Measurements from ENCODE around the gene PLCG2.

PLCG2 gene

GRCh38 chr16:81843683-81844082, 64.6 kb downstream of the PLCG2 start:
- no peak for DNase-seq (ENCODE audit: low read depth in 3 of 3)

- no peak for DNase-seq (ENCODE audit: low read depth in 3 of 3)
Measured at GRCh38 chr16:81846105-81846504, 67.0 kb downstream of the PLCG2 start.

- DNase-seq (ENCODE audit: low read depth in 3 of 3): no peak
Measured at GRCh38 chr16:81848306-81848853, 69.3 kb downstream of the PLCG2 start.

- DNase-seq (ENCODE audit: low read depth in 3 of 3): no peak
Measured at GRCh38 chr16:81850197-81850944, 71.3 kb downstream of the PLCG2 start.

- DNase-seq (ENCODE audit: low read depth in 3 of 3): no peak
Measured at GRCh38 chr16:81852347-81852746, 73.3 kb downstream of the PLCG2 start.

- no peak for DNase-seq (ENCODE audit: low read depth in 3 of 3)
Measured at GRCh38 chr16:81855552-81856153, 76.6 kb downstream of the PLCG2 start.

- DNase-seq (ENCODE audit: low read depth in 3 of 3): no peak
Measured at GRCh38 chr16:81860287-81861266, 81.5 kb downstream of the PLCG2 start.

GRCh38 chr16:81861503-81861902, 82.4 kb downstream of the PLCG2 start:
- no peak for DNase-seq (ENCODE audit: low read depth in 3 of 3)

GRCh38 chr16:81861915-81862314, 82.8 kb downstream of the PLCG2 start:
- no peak for DNase-seq (ENCODE audit: low read depth in 3 of 3)

- no peak for DNase-seq (ENCODE audit: low read depth in 3 of 3)
Measured at GRCh38 chr16:81863630-81864352, 84.7 kb downstream of the PLCG2 start.

- DNase-seq (ENCODE audit: low read depth in 3 of 3): no peak
Measured at GRCh38 chr16:81864646-81865382, 85.7 kb downstream of the PLCG2 start.

GRCh38 chr16:81866820-81867440, 87.8 kb downstream of the PLCG2 start:
- no peak for DNase-seq (ENCODE audit: low read depth in 3 of 3)

- no peak for DNase-seq (ENCODE audit: low read depth in 3 of 3)
Measured at GRCh38 chr16:81868057-81868748, 89.1 kb downstream of the PLCG2 start.

- DNase-seq (ENCODE audit: low read depth in 3 of 3): no peak
Measured at GRCh38 chr16:81869326-81869725, 90.2 kb downstream of the PLCG2 start.

GRCh38 chr16:81873206-81873605, 94.1 kb downstream of the PLCG2 start:
- no peak for DNase-seq (ENCODE audit: low read depth in 3 of 3)

- DNase-seq (ENCODE audit: low read depth in 3 of 3): peak in 1 of 3 experiments; percentile 50
Measured at GRCh38 chr16:81873843-81874752, 95.0 kb downstream of the PLCG2 start.

- no peak for DNase-seq (ENCODE audit: low read depth in 3 of 3)
Measured at GRCh38 chr16:81875461-81875860, 96.4 kb downstream of the PLCG2 start.

GRCh38 chr16:81876273-81876900, 97.3 kb downstream of the PLCG2 start:
- DNase-seq (ENCODE audit: low read depth in 3 of 3): no peak

Data from stimulated activated CD4-positive, alpha-beta T cell treated with anti-CD3 and anti-CD28 coated beads, TNF-alpha, amount 100 ng/mL, for 24 hours (primary cell).